Neural crest cell (in vitro differentiated cells): Measurements from ENCODE around the gene TMEM217. TPM values are rescaled to one million over a fixed set of nuclear protein-coding genes. Genes with fewer than 3 reads are reported as not detected.

Experiments
- DNase-seq: peaks from one replicate; pipeline ENCODE4 v3.0.0; 2021; ENCODE audit warnings: low read depth, mixed read lengths, low spot score
- H3K27ac Mint-ChIP-seq: one replicate; pipeline ENCODE4 v1.8.0; 2021; ENCODE audit warnings: mild to moderate bottlenecking, mixed read lengths; ENCODE audit not compliant: unreplicated experiment
- H3K27me3 Mint-ChIP-seq: 2 replicates; pipeline ENCODE4 v1.8.0; 2021; ENCODE audit warnings: low read depth, mild to moderate bottlenecking, mixed read lengths
- H3K36me3 Mint-ChIP-seq: 2 replicates; pipeline ENCODE4 v1.8.0; 2021; ENCODE audit warnings: low read depth, mild to moderate bottlenecking, mixed read lengths
- H3K4me1 Mint-ChIP-seq: 2 replicates; pipeline ENCODE4 v1.8.0; 2021; ENCODE audit warnings: mixed read lengths
- H3K4me3 Mint-ChIP-seq: one replicate; pipeline ENCODE4 v1.8.0; 2021; ENCODE audit warnings: mild to moderate bottlenecking, mixed read lengths
- H3K9me3 Mint-ChIP-seq: 2 replicates; pipeline ENCODE4 v1.8.0; 2021; ENCODE audit warnings: mixed read lengths
- total RNA-seq: library from RNA; stranded (reverse); gene quantifications from 2 replicates; pipeline ENCODE4 v1.2.1, GENCODE V29; 2021
- TF ChIP-seq, protein P1 (sequence below): fragments of 200-600 bp; sonication (generic); conservative IDR thresholded peaks from 2 replicates; pipeline ENCODE4 v1.5.0; 2021; ENCODE audit warnings: antibody characterized with exemption, mild to moderate bottlenecking

TMEM217 gene
- total RNA-seq, 1 donor from 2014 or later, result 0.86 TPM

DNA sequence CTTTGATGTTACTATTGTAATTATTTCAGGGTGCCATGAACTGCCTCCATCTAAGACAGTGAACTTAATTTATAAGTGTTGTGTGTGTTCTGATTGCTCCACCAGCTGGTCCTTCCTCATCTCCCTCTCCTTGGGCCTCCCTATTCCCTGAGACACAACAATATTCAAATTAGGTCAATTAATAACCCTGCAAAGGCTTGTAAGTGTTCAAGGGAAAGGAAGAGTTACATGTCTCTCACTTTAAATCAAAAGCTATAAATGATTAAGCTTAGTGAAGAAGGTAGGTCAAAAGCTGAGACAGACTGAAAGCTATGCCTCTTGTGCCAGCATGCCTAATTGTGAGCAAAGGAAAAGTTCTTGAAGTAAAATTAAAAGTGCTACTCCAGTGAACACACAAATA, 35.5 kb upstream of the TMEM217 start:
- TF ChIP-seq, protein P1, sequence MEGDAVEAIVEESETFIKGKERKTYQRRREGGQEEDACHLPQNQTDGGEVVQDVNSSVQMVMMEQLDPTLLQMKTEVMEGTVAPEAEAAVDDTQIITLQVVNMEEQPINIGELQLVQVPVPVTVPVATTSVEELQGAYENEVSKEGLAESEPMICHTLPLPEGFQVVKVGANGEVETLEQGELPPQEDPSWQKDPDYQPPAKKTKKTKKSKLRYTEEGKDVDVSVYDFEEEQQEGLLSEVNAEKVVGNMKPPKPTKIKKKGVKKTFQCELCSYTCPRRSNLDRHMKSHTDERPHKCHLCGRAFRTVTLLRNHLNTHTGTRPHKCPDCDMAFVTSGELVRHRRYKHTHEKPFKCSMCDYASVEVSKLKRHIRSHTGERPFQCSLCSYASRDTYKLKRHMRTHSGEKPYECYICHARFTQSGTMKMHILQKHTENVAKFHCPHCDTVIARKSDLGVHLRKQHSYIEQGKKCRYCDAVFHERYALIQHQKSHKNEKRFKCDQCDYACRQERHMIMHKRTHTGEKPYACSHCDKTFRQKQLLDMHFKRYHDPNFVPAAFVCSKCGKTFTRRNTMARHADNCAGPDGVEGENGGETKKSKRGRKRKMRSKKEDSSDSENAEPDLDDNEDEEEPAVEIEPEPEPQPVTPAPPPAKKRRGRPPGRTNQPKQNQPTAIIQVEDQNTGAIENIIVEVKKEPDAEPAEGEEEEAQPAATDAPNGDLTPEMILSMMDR, result no peak
- peaks cover 22% of the 10 kb centered on the region for H3K36me3 Mint-ChIP-seq
- no peaks in the 10 kb centered on the region for H3K27me3 Mint-ChIP-seq
- no peak overlapping the region for H3K4me3 Mint-ChIP-seq
- no peak for DNase-seq
- H3K4me1 Mint-ChIP-seq, result no peaks in the 10 kb centered on the region
- no peaks in the 10 kb centered on the region for H3K9me3 Mint-ChIP-seq
- no peak overlapping the region for H3K27ac Mint-ChIP-seq

DNA sequence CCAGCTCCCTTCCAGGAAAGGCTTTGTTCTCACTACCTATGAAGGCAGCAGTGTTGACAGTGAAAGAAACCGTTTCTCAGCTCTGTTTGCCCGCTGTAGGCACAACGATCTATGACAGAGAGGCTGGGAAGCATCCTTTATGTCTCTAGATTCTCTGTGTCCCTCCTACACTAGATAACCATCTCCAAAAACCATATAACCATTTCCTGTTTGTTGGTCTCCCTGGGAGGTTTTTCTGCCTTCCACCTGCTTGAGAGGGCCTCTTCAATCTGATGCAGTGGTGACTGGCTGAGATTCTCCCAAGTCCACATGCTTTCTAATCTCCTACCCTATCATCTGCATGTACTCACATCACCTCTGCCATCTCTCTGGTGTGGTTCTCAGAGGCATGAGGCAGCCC, 32.0 kb upstream of the TMEM217 start:
- Mint-ChIP-seq H3K36me3 (peaks cover 18% of the 10 kb centered on the region), H3K9me3 (no peaks in the 10 kb centered on the region), H3K27me3 (no peaks in the 10 kb centered on the region), H3K4me3 (no peak overlapping the region), H3K4me1 (no peaks in the 10 kb centered on the region), H3K27ac (no peak overlapping the region)
- TF ChIP-seq, protein P1, result no peak
- DNase-seq, result no peak

DNA sequence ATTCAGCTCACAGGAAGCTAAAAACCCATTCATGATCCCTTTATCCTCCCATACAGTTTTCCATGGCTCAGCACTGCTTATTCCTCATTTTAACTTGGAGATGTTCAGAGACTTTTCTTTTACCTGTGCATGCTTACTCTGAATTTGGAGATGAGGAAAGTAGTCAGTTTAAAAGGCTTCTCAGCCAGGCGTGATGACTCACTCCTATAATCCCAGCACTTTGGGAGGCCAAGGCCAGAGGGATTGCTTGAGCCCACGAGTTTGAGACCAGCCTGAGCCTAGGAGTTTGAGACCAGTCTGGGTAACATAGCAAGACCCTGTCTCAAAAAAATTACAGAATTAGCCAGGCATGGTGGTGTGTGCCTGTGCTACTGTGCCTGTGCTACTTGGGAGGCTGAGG, 30.3 kb upstream of the TMEM217 start:
- Mint-ChIP-seq H3K27ac (peak overlapping the region; percentile 86), H3K4me3 (no peak overlapping the region), H3K9me3 (no peaks in the 10 kb centered on the region), H3K4me1 (no peaks in the 10 kb centered on the region), H3K27me3 (no peaks in the 10 kb centered on the region), H3K36me3 (peaks cover 13% of the 10 kb centered on the region)
- DNase-seq, result no peak
- TF ChIP-seq, protein P1, result no peak

DNA sequence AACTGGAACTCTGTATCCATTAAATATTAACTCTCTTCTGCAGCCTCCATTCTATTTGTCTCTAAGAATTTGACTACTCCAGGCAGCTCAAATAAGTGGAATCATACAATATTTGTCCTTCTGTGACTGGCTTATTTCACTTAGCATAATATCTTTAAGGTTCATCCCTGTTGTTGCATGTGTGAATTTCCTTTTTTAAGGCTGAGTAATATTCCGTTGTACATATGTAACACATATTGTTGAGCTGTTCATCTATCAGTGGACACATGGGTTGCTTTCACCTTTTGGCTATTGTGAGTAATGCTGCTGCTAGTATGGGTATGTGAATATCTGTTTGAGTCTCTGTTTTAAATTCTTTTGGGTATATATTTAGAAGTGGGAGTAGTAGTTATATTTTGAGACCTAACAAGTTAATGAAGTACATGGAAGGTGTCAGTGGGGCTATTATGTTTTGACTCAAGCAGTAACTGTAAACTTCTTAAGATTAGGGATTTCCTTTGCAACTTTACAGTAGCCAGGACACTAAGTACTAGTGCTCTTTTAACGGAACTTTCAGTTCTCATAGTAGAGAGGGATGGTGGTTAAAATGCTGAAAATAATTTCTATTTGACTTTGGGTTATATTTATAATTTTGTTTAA, 29.7 kb upstream of the TMEM217 start:
- Mint-ChIP-seq H3K9me3 (no peaks in the 10 kb centered on the region), H3K36me3 (peaks cover 16% of the 10 kb centered on the region), H3K4me3 (no peak overlapping the region), H3K27ac (no peak overlapping the region), H3K4me1 (no peaks in the 10 kb centered on the region), H3K27me3 (no peaks in the 10 kb centered on the region)
- DNase-seq, result no peak
- TF ChIP-seq, protein P1, result no peak

DNA sequence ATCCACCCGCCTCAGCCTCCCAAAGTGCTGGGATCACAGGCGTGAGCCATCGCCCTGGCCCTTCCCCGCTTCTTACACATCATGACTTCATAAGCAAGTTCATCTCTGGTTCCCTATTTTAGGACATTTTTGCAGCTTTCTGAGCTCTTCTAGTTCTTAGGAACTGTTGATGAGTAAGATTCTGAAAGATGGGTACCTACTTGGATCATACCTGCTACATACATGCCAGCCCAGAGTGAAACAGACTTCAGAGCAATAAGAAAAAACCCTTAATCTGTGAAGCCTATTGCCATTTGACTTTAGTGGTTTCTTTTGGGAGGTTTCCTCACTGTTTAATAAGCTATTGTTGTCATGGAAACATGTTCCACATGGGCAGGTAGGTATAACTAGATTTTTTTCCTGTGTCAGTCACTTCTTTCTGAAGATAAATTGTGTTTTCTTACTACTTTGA, 27.9 kb upstream of the TMEM217 start:
- Mint-ChIP-seq H3K4me1 (no peaks in the 10 kb centered on the region), H3K9me3 (no peaks in the 10 kb centered on the region), H3K27ac (no peak overlapping the region), H3K36me3 (peaks cover 12% of the 10 kb centered on the region), H3K27me3 (no peaks in the 10 kb centered on the region), H3K4me3 (no peak overlapping the region)
- no peak for DNase-seq
- TF ChIP-seq, protein P1, result no peak
